Measurements from ENCODE around the gene OLFM1.

DNA sequence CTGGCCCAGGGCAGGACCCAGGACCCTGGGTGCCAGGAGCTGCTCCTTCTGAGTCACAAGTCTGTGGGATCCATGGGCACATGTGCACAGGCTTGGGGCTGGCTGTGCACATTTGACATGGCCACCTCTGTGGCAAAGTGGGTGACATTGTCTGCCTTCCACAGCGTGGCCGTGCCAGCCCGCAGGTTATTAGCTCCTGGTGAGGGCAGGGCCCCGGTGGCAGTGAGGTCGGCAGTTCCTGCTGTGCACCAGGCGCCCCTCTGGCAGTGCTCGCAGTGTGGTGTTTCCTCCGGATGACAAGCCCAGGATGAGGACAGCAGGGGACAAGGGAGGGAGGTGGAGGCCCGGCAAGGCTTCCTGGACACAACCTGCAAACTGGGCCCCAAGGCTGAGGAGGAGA lies 60.5 kb downstream of the OLFM1 start:
- TF ChIP-seq, protein P1, sequence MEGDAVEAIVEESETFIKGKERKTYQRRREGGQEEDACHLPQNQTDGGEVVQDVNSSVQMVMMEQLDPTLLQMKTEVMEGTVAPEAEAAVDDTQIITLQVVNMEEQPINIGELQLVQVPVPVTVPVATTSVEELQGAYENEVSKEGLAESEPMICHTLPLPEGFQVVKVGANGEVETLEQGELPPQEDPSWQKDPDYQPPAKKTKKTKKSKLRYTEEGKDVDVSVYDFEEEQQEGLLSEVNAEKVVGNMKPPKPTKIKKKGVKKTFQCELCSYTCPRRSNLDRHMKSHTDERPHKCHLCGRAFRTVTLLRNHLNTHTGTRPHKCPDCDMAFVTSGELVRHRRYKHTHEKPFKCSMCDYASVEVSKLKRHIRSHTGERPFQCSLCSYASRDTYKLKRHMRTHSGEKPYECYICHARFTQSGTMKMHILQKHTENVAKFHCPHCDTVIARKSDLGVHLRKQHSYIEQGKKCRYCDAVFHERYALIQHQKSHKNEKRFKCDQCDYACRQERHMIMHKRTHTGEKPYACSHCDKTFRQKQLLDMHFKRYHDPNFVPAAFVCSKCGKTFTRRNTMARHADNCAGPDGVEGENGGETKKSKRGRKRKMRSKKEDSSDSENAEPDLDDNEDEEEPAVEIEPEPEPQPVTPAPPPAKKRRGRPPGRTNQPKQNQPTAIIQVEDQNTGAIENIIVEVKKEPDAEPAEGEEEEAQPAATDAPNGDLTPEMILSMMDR (IDR thresholded peaks at IDR 0.05) = no peak
- no peak for TF ChIP-seq POLR2A (IDR thresholded peaks at IDR 0.05)

Measured in right lobe of liver (tissue), 4 donors.